HG03159 (cell line): ENCODE results near the gene ZNF296.
A peak's percentile ranks its signal among the peaks of the same experiment; 100 is the strongest.
"Not testable (repeated sequence)": the region's sequence is repeated elsewhere in the genome, so short reads cannot be mapped to it uniquely, and the experiment has no call there.

Source experiments
- ATAC-seq: cut with Tn5 transposase; IDR thresholded peaks from one replicate; pipeline ENCODE4 v1.9.1; 2021; ENCODE audit warnings: mild to moderate bottlenecking, moderate library complexity; ENCODE audit not compliant: unreplicated experiment

ZNF296 gene

DNA sequence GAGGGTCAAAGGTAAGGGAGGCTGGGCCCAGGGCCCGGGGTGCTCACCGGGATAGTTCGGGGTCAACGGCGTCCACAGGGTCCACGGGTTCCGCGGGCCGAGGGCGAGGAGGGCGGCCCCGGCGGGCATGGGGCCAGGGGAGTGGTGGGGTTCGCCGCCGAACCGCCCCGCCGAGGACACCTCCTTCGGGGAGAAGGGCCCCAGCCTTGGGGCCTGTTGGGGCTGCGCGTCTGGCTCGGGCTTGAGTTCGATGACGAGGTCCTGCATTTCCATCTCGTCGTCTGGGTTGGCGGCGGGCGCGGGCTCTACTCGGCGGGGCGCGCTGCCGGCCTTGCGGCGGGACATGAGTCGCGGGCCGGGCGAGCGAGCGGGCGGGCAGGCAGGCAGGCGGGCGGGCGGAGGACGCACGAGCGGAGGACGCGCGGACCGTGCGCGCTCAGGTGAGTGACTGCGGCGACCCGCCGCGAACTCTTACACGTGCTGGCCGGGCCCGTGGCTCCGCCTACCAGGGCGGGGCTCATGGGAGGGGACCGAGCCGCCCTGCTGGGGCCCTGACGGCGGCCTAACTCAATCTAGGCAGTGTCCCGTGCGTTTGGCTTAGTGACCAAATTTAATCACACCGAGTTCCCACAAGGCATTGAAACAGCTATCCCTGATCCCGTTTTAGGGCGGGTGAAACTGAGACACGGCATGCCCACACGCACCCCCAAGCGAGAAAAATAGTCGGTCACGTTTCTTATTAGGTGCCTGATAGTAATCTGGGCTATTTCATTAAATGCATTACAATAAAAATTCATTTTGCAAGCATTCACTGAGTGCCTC, at the start of gene ZNF296:
Gene ZNF296, minus strand, starts transcription at position 450 of the 822 bp plus-strand sequence. Its CDS starts 105 bp downstream, at position 345.
- ATAC-seq: peak; percentile 38

DNA sequence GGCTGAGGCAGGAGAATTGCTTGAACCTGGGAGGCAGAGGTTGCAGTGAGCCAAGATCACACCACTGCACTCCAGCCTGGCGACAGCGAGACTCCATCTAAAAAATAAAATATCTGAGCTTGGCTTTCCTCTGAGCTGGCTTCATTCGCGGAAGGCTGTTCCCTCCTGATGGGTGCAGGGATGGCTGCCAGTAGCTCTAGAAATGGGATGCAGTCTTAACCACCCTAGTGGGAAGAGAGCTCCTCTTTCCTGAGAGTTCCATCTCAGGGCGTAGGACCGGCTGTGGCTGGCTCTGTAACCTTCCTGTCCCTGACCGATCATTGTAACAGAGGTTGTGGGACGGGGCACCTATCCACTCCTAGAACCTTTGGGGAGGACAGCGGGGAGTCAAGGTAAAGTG, 49.1 kb upstream of the ZNF296 start:
- ATAC-seq: no peak

DNA sequence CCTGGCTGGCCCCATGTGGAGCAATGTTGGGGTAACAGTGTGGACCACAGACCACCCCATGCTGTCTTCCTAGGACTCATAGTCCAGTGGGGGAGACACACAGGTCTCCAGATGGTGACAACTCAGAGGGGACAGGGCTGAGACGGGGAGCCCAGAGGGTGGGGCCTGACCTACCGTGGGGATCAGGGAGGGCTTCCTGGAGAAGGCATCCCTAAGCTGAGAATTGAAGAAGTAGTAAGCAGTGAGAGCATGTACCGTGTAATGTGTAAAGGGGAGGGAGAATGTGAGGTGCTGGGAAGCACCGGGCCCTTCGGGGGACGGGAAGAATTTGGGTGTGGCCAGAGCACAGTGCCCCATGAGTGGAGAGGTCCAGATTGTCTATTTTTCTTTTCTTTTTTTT, 47.7 kb upstream of the ZNF296 start:
- no peak for ATAC-seq

DNA sequence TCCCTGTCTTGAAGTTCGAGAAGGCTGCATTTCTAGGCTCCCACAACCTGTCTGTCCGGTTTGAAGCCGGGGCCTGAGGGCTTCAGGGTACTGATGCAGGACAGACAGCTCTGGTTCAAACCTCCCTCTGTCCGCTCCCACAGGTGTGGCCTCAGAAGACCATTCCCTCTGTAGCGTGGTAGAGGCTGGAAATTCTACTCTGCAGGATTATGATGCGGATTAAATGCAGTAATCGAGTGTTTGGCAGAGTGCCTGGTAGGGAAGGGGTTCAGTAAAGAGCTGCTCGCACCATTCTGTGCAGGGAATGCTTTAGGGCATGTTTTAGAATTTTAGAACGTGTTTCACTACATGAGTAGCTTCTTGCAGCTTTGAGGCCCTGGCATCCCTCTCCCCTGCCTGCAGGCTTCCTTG, 47.2 kb upstream of the ZNF296 start:
- no peak for ATAC-seq

DNA sequence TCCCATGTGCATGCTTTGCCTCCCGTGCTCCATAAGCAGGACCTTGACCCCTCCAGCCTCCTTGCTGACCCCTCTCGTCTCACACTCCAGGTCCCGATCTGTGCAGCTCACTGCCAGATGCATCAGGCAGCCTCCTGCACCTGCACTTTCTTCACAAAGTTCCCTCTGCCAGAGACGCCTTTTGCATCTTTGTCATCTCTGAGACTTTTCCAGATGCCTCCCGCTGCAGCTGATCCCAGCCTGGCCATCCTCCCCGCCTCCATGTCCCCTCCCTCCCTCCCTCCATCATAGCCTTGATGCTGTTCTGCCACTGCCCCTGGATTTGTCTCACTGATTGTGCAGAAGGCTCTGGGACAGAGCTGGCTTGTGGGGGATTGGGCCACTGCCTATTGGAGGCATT, 46.6 kb upstream of the ZNF296 start:
- no peak for ATAC-seq

DNA sequence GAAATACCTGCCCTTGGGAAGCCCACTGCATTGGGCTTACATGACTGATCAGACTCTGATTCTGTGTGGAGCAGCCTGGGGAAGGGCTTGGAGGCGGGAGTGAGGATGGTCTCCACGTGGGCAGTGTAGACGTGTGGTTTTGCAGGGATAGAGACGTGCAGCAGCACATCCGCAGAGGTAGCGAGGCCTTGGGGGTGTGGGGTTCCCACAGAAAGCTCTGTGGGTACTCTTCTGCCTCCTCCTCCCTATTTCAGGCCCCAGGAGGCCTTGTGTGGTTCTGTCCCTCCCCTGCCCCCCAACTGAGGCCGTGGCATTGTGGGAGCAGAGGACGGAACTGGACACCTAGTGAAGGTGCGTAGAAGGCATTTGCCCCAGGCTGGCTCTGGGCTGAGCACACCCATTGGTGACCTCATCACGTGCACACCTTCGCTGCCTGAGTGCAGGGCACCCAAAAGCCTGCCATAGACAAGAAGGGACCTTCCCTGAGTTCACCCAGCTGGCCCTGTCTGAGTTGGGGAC, 45.6 kb upstream of the ZNF296 start:
- ATAC-seq: no peak

GRCh38 chr19:45119582-45119981, 43.3 kb upstream of the ZNF296 start:
- no peak for ATAC-seq

GRCh38 chr19:45118591-45119355, 42.5 kb upstream of the ZNF296 start:
- not testable (repeated sequence) for ATAC-seq

- ATAC-seq: no peak
Measured at GRCh38 chr19:45118106-45118505, 41.8 kb upstream of the ZNF296 start.

DNA sequence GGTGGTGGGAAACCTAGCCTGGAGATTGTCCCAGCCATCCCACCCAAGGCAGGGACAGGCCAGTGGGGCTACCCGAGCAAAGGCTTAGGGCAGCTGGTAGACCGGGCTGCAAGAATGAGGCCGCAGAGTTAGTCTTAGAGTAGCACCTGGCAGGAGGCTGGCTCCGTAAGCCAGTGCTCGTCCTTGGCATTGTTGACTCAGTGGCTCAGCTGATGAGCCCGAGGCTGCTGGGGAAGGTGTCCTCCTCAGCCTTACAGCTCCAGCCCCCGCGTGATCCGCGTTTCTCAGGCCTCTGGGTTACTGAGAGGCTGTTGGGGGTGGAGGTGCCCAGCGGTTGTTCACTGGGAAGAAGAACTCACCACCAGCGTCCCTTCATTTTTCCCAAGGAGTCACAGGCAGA, 41.4 kb upstream of the ZNF296 start:
- no peak for ATAC-seq

GRCh38 chr19:45117167-45117594, 40.9 kb upstream of the ZNF296 start:
- no peak for ATAC-seq

DNA sequence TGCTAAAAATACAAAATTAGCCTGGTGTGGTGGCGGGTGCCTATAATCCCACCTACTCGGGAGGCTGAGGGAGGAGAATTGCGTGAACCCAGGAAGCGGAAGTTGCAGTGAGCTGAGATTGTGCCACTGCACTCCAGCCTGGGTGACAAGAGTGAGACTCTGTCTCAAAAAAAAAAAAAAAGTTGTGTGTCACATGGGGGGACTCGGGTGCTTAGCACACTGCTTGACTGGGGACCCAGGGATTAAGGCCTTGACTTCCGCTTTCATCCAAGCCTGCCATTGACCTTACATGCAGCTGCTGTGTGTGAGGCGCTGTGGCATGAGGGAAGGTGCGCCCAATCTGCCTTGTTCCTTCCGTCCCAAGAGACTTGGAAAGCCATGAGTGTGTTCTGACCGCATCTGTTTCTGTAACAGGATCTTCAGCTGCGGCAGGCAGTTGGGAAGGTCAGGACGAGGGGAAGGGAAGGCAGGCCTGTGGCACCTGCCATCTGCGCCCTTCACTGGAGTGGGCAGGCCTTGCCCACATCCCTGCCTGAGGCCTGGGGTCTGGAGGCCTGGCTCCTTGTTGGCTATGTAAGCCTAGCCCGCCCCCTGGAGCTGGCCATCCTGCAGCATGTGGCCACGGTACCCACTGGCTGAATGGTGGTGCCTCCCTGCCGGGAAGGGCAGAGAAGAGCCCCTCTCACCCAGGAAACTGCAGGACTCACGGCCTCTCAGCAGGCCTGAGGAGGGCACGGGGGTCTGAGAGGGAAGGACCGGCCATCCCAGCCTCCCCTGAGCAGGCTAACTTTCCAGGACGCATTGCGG, 39.7 kb upstream of the ZNF296 start:
- ATAC-seq: no peak

DNA sequence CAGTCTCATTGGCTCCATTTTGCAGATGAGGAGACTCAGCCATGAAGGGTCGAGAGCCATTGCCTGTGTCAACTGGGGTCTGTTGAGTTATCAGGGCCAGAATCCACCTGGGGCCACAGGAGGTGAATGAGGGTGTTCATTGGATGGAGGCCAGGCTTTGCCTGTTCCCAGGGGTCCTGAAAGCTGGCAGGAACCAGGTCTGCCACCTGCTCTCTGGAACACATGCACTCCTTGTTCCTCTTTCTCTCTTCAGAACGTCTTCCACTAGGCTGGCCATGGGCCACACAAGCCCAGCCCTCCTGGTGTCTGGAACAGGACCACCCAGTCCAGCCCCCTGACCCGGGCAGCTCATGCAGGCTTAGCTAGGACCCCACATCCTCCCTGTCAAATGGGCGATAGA, 37.8 kb upstream of the ZNF296 start:
- ATAC-seq: no peak

DNA sequence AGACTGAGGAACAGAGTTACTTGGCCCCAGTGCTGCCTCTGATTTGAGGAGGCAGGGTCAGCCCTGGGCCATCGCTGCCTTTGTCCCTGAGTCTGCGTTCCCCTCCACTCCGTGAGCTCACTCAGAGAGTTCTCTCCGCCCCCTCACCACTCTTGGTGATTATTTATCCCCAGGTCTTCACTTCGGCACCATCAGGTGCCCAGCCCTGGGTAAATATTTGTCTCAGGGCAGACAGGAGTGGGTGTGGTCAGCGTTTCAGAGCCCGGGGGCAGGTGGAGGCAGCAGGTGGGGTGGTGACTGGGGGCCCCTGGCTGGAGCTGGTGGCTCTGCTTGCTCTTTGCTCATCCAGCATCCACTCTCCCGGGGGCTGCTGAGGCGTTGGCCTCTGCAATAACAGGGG, 37.4 kb upstream of the ZNF296 start:
- ATAC-seq: no peak

GRCh38 chr19:45112111-45112827, 36.0 kb upstream of the ZNF296 start:
- ATAC-seq: no peak

- ATAC-seq: no peak
Measured at GRCh38 chr19:45110851-45111266, 34.6 kb upstream of the ZNF296 start.

- ATAC-seq: no peak
Measured at GRCh38 chr19:45107621-45108150, 31.4 kb upstream of the ZNF296 start.

- ATAC-seq: not testable (repeated sequence)
Measured at GRCh38 chr19:45106363-45106762, 30.1 kb upstream of the ZNF296 start.

- ATAC-seq: no peak
Measured at GRCh38 chr19:45104658-45105349, 28.5 kb upstream of the ZNF296 start.
